K562 (cell line): ENCODE measurements around the gene UBE2M. TPM values are rescaled to one million over a fixed set of nuclear protein-coding genes. Genes with fewer than 3 reads are reported as not detected.

ENCODE experiments used
- ARID1B ChIP-seq: fragments of 450-650 bp; IDR thresholded peaks from 2 replicates; pipeline ENCODE4 v1.6.1; 2016; ENCODE audit warnings: antibody characterized with exemption, mild to moderate bottlenecking, inconsistent platforms
- FOXP1 ChIP-seq: sonication (generic); formaldehyde crosslinking; IDR thresholded peaks from 2 replicates; pipeline ENCODE4 v1.8.0; 2022; ENCODE audit warnings: mild to moderate bottlenecking, missing genetic modification reagents
- HCFC1 ChIP-seq: IDR thresholded peaks from 2 replicates; pipeline ENCODE4 v1.6.1; 2012; ENCODE audit warnings: low read depth, low read length, improper control_type of control experiment
- POLR3G ChIP-seq: IDR thresholded peaks from 2 replicates; pipeline ENCODE4 v1.6.1; 2011; ENCODE audit not compliant: insufficient read length, insufficient replicate concordance; ENCODE audit errors: extremely low read depth
- SMARCE1 ChIP-seq: fragments of 450-650 bp; IDR thresholded peaks from 2 replicates; pipeline ENCODE4 v1.7.1; 2016; ENCODE audit warnings: mild to moderate bottlenecking
- ZFP30 ChIP-seq: fragments of 250-450 bp; sonication (Bioruptor Pico); IDR thresholded peaks from 2 replicates; pipeline ENCODE4 v1.8.0; 2022; ENCODE audit warnings: moderate library complexity, mild to moderate bottlenecking, inconsistent platforms, borderline replicate concordance
- polyA plus RNA-seq, 8 experiments: library from polyadenylated mRNA; depleted of rRNA in 4 of 8; stranded (reverse) in 5 of 8; unstranded in 3 of 8; fragments of >200 nt; fragmentation: Nextera tagmentation in 2 of 8; fragmentation: Illumina TruSeq in 1 of 8; extraction: Ambion mirVana in 2 of 8; extraction: Trizol in 1 of 8; gene quantifications; 2 replicates each; pipeline versions ENCODE4 v1.2.1 to v1.2.3, GENCODE V29; 2011 to 2014; ENCODE audit warnings: inconsistent platforms in 1 of 8, missing spikeins in 1 of 8
- total RNA-seq, 7 experiments: library from RNA; depleted of rRNA in 6 of 7; stranded (reverse); fragments of >200 nt in 6 of 7; fragmentation: Illumina TruSeq in 2 of 7; extraction: Trizol in 2 of 7; gene quantifications; 2 replicates each; pipeline versions ENCODE4 v1.2.1 to v1.2.3, GENCODE V29; 2011 to 2021; ENCODE audit warnings: low replicate concordance in 1 of 7
- TF ChIP-seq, protein P1 (sequence below): sonication (generic); formaldehyde crosslinking; IDR thresholded peaks from 2 replicates; pipeline ENCODE4 v1.8.0; 2022; ENCODE audit warnings: missing genetic modification reagents, mild to moderate bottlenecking, moderate library complexity, borderline replicate concordance
- TF ChIP-seq, protein P2 (sequence below): fragments of 150-350 bp; conservative IDR thresholded peaks from 2 replicates; pipeline ENCODE4 v1.6.1; 2014; ENCODE audit warnings: low read length
- TF ChIP-seq, protein P3 (sequence below): fragments of 250-450 bp; sonication (Bioruptor Pico); IDR thresholded peaks from 2 replicates; pipeline ENCODE4 v1.4.0; 2020; ENCODE audit warnings: borderline replicate concordance
- TF ChIP-seq, protein P4 (sequence below): fragments of 450-650 bp; IDR thresholded peaks from one replicate; pipeline ENCODE4 v1.6.1; 2018; ENCODE audit warnings: mild to moderate bottlenecking, moderate library complexity; ENCODE audit not compliant: partially characterized antibody
- TF ChIP-seq, protein P5 (sequence below): fragments of 450-650 bp; IDR thresholded peaks from 2 replicates; pipeline ENCODE4 v1.6.1; 2016; ENCODE audit warnings: missing biosample characterization, missing genetic modification characterization
- TF ChIP-seq, protein P6 (sequence below): fragments of 450-650 bp; formaldehyde crosslinking; IDR thresholded peaks from 2 replicates; pipeline ENCODE4 v1.4.0; 2022; ENCODE audit warnings: mild to moderate bottlenecking, moderate library complexity
- TF ChIP-seq, protein P7 (sequence below), 2 experiments: fragments of 450-650 bp; IDR thresholded peaks; 2 replicates each; pipeline ENCODE4 v1.6.1; 2016

UBE2M gene
- total and polyA plus RNA-seq, 9 of the 15 experiments (the other 6 are each of a cell fraction or from before 2014, with no cell fraction given), result 0.92 to 163 (median 85.7) TPM

DNA sequence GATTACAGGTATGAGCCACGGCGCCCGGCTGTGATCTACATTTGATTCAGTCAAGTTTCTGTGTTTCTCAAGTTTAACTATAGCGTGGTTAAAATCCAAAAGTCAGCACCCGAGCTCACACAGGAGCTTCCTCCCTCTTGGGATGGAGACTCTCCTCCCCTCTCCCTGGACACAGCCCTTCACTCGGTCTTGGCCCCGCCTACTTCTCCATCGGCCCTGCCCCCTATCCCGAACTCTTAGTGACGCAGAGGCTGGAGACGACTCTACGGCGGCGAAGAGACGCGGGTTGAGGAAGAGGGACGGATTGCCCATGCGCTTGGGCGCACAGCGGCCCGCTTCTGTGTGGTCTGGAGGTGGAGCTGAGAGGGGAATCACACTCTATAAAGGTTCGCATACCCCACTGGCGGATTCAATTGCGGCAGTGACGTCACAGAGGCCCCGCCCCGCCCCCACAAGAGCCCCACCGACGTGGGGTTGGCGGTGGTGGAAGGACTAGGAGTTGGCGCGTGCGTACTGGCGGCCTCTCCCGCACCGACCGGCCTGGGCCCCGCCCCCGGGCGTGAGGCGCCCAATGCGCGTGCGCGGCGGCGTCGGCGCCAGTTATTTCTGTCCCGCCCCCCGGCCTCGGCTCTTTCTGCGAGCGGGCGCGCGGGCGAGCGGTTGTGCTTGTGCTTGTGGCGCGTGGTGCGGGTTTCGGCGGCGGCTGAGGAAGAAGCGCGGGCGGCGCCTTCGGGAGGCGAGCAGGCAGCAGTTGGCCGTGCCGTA, 14.4 kb downstream of the UBE2M start, which contains the start of gene TRIM28 (continued):
- TF ChIP-seq, protein P1, sequence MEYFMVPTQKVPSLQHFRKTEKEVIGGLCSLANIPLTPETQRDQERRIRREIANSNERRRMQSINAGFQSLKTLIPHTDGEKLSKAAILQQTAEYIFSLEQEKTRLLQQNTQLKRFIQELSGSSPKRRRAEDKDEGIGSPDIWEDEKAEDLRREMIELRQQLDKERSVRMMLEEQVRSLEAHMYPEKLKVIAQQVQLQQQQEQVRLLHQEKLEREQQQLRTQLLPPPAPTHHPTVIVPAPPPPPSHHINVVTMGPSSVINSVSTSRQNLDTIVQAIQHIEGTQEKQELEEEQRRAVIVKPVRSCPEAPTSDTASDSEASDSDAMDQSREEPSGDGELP, result peak; percentile 79; the same call in 1 of the 2 replicates
- TF ChIP-seq, protein P2, sequence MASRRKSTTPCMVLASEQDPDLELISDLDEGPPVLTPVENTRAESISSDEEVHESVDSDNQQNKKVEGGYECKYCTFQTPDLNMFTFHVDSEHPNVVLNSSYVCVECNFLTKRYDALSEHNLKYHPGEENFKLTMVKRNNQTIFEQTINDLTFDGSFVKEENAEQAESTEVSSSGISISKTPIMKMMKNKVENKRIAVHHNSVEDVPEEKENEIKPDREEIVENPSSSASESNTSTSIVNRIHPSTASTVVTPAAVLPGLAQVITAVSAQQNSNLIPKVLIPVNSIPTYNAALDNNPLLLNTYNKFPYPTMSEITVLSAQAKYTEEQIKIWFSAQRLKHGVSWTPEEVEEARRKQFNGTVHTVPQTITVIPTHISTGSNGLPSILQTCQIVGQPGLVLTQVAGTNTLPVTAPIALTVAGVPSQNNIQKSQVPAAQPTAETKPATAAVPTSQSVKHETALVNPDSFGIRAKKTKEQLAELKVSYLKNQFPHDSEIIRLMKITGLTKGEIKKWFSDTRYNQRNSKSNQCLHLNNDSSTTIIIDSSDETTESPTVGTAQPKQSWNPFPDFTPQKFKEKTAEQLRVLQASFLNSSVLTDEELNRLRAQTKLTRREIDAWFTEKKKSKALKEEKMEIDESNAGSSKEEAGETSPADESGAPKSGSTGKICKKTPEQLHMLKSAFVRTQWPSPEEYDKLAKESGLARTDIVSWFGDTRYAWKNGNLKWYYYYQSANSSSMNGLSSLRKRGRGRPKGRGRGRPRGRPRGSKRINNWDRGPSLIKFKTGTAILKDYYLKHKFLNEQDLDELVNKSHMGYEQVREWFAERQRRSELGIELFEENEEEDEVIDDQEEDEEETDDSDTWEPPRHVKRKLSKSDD, result no peak
- TF ChIP-seq ARID1B, result peak; percentile 49; the same call in 1 of the 2 replicates
- TF ChIP-seq SMARCE1, result peak; percentile 44; the same call in 1 of the 2 replicates
- TF ChIP-seq, protein P3, sequence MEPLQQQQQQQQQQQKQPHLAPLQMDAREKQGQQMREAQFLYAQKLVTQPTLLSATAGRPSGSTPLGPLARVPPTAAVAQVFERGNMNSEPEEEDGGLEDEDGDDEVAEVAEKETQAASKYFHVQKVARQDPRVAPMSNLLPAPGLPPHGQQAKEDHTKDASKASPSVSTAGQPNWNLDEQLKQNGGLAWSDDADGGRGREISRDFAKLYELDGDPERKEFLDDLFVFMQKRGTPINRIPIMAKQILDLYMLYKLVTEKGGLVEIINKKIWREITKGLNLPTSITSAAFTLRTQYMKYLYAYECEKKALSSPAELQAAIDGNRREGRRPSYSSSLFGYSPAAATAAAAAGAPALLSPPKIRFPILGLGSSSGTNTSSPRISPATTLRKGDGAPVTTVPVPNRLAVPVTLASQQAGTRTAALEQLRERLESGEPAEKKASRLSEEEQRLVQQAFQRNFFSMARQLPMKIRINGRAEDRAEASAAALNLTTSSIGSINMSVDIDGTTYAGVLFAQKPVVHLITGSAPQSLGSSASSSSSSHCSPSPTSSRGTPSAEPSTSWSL (CRISPR knock-in tag), result no peak
- no peak for TF ChIP-seq ZFP30
- TF ChIP-seq, protein P4, sequence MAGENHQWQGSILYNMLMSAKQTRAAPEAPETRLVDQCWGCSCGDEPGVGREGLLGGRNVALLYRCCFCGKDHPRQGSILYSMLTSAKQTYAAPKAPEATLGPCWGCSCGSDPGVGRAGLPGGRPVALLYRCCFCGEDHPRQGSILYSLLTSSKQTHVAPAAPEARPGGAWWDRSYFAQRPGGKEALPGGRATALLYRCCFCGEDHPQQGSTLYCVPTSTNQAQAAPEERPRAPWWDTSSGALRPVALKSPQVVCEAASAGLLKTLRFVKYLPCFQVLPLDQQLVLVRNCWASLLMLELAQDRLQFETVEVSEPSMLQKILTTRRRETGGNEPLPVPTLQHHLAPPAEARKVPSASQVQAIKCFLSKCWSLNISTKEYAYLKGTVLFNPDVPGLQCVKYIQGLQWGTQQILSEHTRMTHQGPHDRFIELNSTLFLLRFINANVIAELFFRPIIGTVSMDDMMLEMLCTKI, result no peak
- TF ChIP-seq POLR3G, result no peak
- TF ChIP-seq, protein P5, sequence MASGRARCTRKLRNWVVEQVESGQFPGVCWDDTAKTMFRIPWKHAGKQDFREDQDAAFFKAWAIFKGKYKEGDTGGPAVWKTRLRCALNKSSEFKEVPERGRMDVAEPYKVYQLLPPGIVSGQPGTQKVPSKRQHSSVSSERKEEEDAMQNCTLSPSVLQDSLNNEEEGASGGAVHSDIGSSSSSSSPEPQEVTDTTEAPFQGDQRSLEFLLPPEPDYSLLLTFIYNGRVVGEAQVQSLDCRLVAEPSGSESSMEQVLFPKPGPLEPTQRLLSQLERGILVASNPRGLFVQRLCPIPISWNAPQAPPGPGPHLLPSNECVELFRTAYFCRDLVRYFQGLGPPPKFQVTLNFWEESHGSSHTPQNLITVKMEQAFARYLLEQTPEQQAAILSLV, result no peak
- TF ChIP-seq, protein P6, sequence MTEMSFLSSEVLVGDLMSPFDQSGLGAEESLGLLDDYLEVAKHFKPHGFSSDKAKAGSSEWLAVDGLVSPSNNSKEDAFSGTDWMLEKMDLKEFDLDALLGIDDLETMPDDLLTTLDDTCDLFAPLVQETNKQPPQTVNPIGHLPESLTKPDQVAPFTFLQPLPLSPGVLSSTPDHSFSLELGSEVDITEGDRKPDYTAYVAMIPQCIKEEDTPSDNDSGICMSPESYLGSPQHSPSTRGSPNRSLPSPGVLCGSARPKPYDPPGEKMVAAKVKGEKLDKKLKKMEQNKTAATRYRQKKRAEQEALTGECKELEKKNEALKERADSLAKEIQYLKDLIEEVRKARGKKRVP (CRISPR knock-in tag), result no peak; the same call in 1 of the 2 replicates
- TF ChIP-seq, protein P7, sequence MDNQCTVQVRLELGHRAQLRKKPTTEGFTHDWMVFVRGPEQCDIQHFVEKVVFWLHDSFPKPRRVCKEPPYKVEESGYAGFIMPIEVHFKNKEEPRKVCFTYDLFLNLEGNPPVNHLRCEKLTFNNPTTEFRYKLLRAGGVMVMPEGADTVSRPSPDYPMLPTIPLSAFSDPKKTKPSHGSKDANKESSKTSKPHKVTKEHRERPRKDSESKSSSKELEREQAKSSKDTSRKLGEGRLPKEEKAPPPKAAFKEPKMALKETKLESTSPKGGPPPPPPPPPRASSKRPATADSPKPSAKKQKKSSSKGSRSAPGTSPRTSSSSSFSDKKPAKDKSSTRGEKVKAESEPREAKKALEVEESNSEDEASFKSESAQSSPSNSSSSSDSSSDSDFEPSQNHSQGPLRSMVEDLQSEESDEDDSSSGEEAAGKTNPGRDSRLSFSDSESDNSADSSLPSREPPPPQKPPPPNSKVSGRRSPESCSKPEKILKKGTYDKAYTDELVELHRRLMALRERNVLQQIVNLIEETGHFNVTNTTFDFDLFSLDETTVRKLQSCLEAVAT (IDR thresholded peaks at IDR 0.05), result 0 out of 4 replicates have a peak, but pooled peaks of 1 of the 2 experiments have one; percentile 6
- no peak; the same call in 1 of the 2 replicates for TF ChIP-seq HCFC1
- no peak for TF ChIP-seq FOXP1
